Measurements from ENCODE around the gene ANKRD34C.

DNA sequence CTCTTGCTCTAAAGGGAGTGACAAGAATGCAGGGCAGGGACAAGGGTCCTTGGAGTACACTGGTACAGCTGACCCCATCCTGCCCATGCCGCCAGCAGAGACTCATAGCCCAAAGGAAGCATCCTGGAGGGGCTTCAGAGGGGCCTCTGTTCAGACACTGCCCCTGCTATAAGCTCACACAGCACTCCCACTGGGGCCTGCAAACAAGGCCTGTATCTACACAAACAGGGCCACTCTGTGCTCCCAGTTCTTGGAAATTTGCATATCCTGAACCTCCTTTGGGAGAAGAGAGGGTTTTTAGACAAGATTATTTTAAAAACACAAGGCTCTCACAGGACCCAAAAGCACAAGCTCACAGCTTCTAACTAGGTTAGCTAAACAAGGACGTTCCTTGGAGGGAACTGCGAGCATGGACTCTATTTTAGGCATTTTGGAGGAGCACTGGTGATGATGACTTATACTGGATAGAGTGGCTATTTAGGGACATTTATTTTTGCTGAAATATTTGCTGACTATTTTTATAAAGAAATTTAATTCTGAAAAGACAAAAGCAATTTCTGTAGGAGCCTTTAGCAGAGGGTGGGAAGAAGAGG is 16.4 kb upstream of the ANKRD34C start:
- TF ChIP-seq, protein P1, sequence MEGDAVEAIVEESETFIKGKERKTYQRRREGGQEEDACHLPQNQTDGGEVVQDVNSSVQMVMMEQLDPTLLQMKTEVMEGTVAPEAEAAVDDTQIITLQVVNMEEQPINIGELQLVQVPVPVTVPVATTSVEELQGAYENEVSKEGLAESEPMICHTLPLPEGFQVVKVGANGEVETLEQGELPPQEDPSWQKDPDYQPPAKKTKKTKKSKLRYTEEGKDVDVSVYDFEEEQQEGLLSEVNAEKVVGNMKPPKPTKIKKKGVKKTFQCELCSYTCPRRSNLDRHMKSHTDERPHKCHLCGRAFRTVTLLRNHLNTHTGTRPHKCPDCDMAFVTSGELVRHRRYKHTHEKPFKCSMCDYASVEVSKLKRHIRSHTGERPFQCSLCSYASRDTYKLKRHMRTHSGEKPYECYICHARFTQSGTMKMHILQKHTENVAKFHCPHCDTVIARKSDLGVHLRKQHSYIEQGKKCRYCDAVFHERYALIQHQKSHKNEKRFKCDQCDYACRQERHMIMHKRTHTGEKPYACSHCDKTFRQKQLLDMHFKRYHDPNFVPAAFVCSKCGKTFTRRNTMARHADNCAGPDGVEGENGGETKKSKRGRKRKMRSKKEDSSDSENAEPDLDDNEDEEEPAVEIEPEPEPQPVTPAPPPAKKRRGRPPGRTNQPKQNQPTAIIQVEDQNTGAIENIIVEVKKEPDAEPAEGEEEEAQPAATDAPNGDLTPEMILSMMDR (IDR thresholded peaks at IDR 0.05 in 8 of 11, conservative IDR thresholded peaks at IDR 0.05 in 3 of 11), result no peak
- TF ChIP-seq POLR2AphosphoS5 (IDR thresholded peaks at IDR 0.05), result no peak

All from spleen (tissue), 7 donors.